Neuron (in vitro differentiated cells): Measurements from ENCODE around the gene CRLF1.

Experiments
- H2AFZ ChIP-seq: one replicate; pipeline ENCODE4 v1.6.1; 2013; ENCODE audit warnings: low read depth, mild to moderate bottlenecking, inconsistent platforms, low read length, moderate library complexity
- H3K27me3 ChIP-seq: one replicate; pipeline ENCODE4 v1.6.1; 2013; ENCODE audit warnings: low read length; ENCODE audit not compliant: insufficient read depth
- H3K36me3 ChIP-seq: one replicate; pipeline ENCODE4 v1.6.1; 2013; ENCODE audit warnings: low read length; ENCODE audit not compliant: insufficient read depth
- H3K4me1 ChIP-seq: one replicate; pipeline ENCODE4 v1.6.1; 2013; ENCODE audit warnings: low read length; ENCODE audit not compliant: insufficient read depth
- H3K4me3 ChIP-seq: 2 replicates; pipeline ENCODE4 v1.5.1; 2013; ENCODE audit warnings: mild to moderate bottlenecking, low read length, moderate library complexity
- H3K9me3 ChIP-seq: one replicate; pipeline ENCODE4 v1.6.1; 2013; ENCODE audit warnings: low read length

Gene CRLF1

DNA sequence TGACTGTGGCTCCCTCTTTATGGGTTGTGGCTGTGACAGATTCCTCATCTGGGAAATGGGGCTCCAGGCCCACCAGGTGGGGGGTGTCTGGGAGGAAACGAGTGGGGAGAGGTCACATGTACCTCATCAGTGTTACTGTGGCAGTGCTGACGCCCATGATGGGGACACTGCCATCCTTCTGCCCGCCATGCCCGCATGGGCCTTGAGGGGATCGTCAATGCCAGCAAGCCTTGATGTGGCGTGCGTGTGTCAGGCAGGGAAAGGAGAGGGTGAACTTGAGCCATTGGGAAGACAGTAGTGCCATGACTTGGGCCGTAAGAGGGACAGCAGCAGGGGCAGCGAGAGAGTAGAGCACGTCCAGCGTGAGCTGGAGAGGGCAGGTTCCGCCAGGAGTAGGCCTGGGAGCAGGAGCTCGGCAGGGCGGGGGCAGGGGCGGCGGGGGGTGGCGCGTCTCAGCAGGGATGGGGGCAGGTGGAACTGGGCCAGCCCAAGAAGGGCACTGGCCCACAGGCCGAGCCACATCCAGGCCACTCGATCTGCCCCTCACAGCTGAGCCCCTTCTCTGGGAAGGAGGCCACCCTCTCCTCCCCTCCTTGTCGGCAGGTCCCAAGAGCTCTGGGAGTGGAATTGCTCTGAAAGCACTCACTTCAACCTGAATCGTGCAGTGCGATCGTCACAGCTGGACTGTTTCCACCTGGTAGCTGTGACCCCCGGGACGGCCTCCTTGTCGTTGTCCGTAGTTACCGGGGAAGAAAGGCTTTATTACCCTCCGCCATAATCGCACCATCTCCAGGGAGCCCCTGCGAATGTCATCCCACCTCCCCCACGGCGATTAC, 40.2 kb upstream of the CRLF1 start:
- H3K4me3 ChIP-seq = no peak overlapping the region
- H2AFZ ChIP-seq = no peak overlapping the region
- no peaks in the 10 kb centered on the region for H3K9me3 ChIP-seq
- no peaks in the 10 kb centered on the region for H3K36me3 ChIP-seq
- H3K27me3 ChIP-seq = no peaks in the 10 kb centered on the region
- H3K4me1 ChIP-seq = peaks cover 52% of the 10 kb centered on the region

DNA sequence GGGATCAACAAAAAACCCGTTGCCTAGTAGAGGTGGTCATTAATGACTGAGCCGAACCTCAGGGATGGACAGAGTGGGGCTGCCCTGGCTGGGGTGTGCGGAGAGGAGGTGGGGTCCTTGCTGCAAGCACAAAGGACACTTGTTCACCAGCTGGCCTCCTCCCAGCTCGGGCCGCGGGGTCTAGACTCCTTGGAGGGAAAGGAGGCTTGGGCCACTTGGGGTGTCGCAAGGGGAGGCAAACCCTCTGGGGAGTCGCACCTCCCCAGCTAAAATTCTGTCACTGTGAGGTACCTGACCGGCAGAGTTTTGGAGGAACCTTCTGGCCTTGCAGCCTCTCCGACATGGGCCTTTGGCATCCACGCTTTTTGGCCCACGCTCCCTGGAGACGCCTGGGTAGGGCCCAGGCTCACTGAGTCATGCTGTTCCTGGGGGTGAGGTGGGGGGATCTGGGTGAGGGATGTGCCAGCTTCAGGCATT, 38.5 kb upstream of the CRLF1 start:
- H3K4me3 ChIP-seq = no peak overlapping the region
- no peaks in the 10 kb centered on the region for H3K27me3 ChIP-seq
- no peaks in the 10 kb centered on the region for H3K36me3 ChIP-seq
- H2AFZ ChIP-seq = no peak overlapping the region
- H3K9me3 ChIP-seq = no peaks in the 10 kb centered on the region
- H3K4me1 ChIP-seq = peaks cover 35% of the 10 kb centered on the region

DNA sequence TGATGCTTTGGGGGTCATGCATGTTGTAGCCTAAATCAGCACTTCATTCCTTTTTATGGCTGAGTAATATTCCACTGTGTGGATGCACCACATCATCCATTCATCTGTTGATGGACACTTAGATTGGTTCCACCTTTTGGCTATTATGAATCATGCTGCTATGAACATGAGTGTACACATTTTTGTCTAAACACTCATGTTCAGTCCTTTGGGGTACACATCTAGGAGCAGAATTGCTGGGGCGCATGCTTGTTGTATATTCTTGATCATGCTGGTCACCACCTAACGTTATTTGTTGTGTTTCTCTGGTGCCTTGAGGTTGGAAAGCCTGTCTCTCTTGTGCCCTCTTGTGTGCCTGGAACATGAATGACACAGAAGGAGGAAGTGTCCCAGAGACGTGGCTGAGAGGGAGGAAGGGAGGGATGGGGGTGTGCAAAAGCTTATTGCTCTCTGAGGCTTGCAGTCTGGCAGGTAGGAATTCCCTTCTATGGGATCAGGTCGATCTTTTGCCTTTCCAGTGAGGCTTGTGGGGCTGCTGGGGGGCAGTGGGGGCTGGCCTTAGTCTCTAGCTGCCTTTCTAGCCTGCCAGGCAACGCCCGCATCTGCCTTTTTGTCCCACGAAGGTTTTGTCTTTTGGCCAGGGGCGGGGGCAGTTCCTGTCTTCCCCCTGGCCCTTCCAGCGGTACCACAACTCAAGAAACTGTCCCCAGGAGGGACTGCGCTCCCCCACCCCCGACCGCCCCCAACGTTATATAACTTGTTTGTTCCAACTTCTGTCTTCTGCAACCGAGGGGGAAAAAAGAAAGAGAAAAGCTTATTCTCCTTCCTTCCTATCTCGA, 37.8 kb upstream of the CRLF1 start:
- no peak overlapping the region for H3K4me3 ChIP-seq
- no peaks in the 10 kb centered on the region for H3K9me3 ChIP-seq
- H3K27me3 ChIP-seq = no peaks in the 10 kb centered on the region
- peaks cover 30% of the 10 kb centered on the region for H3K4me1 ChIP-seq
- no peaks in the 10 kb centered on the region for H3K36me3 ChIP-seq
- H2AFZ ChIP-seq = no peak overlapping the region

DNA sequence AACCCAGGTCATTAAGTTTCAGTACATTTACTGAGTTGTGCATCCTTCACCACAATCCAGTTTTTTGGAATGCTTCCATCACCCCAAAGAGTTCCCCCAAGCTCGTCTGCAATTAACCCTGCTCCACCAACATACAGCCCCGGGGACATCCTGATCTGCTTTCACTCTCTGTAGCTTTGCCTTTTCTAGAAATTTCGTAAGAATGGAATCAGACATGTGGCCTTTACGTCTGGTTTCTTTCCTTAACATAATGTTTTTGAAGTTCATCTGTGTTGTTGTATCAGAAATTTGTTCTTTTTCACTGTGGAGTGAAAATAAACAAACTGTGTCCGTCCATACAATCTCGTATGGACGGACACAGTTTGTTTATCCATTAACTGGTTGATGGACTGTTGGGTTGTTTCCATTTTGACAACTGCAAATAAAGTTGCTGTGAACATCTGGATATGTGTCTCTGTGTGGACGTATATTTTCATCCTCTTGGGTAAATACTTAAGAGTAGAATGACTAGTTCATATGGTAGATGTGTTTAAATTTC, 33.2 kb upstream of the CRLF1 start:
- Histone ChIP-seq H2AFZ (no peak overlapping the region), H3K27me3 (no peaks in the 10 kb centered on the region), H3K4me3 (no peak overlapping the region), H3K4me1 (peaks cover 16% of the 10 kb centered on the region), H3K9me3 (no peaks in the 10 kb centered on the region), H3K36me3 (no peaks in the 10 kb centered on the region)

DNA sequence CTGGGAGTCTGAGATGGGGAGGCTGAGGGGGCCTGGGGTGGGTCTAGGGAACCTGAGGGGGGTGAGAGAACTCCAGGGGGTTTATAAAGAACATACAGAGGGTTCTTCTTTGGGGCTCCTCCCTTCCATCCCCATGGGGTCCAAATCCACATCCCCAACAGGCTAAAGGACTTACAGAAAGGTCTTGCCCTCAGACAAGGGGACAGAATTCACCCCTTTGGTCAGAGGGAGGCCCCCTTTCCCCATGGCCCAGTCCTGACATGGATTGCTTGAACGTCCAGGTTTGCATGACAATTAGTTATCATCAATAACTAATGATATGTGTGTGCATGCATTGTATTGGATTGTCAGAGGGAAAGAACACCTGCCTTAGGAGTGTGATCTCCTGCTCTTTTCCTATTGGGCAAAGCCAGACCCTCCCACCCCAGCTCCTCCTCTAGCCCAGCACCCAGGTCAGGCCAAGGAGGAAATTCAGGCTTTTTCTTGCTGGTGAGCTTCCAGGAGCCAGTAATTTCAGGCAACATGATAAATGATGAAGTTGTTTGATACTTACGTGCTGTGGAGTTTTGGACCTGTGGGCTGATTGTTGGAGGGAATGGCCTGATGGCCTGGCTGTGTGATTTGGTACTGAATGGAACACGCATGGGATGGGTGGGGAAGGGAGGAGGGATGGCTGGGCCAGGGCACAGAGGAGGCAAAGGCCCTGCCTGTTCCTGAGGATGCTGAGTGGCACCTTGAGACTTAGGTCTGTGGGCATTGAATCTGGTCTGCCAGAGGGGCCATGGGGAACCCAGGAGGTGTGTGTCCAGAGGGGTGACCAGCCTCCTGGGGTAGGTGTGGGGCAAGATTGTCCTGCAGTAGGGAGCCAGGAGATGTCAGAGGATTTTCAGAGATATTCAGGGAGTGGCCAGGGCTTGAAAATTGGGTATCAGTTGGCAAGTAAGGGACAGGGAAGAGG, 31.4 kb upstream of the CRLF1 start:
- peak overlapping the region; percentile 89 for H3K4me3 ChIP-seq
- no peaks in the 10 kb centered on the region for H3K36me3 ChIP-seq
- H3K9me3 ChIP-seq = no peaks in the 10 kb centered on the region
- no peak overlapping the region for H2AFZ ChIP-seq
- peaks cover 16% of the 10 kb centered on the region for H3K4me1 ChIP-seq
- H3K27me3 ChIP-seq = no peaks in the 10 kb centered on the region

DNA sequence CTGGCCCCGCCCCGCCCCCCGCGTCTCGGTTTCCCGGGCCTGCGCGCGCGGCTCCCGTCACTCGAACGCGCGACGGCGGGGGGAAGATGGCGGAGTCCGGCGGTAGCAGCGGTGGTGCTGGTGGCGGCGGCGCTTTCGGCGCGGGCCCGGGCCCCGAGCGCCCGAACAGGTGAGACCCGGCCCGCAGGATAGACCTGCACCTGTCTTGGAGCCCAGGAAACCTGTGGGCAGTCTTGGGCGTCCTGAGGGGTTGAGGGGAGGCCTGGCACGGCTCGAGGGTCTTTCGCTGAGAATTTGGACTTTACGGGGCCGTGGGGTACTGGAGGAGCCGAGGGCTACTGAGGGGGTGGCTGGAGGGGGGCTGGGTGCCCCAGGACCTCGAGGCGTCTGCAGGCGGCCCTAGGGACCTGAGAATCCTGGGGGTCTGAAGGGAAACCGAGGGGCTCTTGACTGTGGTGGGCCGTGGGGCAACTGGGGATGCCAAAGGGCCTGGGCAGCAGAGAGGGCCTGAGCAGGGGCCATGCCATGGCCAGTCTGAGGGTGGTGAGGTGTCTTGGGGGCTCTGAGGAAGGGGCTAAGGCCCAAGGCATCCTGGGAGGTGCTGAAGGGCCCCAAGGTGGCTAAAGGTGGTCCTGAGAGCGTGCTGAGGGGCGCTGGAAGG, 30.5 kb upstream of the CRLF1 start, which contains the start of gene KLHL26:
TSS of gene KLHL26 (plus strand) at position 60 of the 661 bp plus-strand sequence. CDS start at position 87, 27 bp downstream.
- Histone ChIP-seq H3K4me3 (peak within 1 kb of the TSS; percentile 89), H3K9me3 (no peaks in the 10 kb centered on the region), H3K27me3 (no peaks in the 10 kb centered on the region), H3K36me3 (no peaks in the 10 kb centered on the region), H2AFZ (peak within 1 kb of the TSS; percentile 77), H3K4me1 (peaks cover 16% of the 10 kb centered on the region)

DNA sequence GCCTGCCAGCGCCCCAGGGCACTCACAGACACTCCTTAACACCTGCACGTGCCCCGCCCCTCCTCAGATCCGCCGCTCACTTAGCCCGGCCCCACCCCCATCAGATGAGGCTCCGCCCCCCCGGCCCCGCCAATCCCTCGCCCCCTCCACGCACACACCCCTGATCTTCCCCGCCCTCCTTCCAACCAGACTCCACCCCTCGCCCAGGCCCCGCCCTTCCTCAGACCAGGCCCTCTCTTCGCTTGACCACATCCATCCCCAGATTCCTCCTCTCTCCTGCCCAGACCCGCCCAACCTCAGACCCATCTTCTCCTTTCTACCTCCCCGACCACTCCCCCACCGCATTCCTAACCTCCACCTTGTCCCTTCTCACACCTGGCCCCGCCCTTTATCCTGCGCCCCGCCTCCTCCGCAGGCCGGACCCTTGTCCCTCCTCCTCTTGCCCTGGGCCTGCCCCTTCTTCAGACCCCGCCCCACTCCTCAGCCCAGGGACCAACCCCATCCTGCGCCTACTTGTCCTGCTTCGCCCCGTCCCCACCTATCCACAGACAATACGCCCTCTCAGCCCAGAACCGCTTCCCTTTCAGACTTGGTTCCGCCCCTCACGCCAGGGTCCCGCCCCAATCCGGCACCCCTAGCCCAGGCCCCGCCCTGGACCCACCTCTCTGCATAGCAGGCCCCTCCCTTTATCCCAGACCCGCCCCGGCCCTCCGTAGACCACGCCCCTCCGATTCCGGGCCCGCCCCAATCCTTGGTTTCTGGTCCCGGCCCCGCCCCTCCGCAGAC, 29.8 kb upstream of the CRLF1 start:
- Histone ChIP-seq H2AFZ (peak overlapping the region; percentile 77), H3K36me3 (no peaks in the 10 kb centered on the region), H3K4me3 (peak overlapping the region; percentile 89), H3K4me1 (peaks cover 16% of the 10 kb centered on the region), H3K9me3 (no peaks in the 10 kb centered on the region), H3K27me3 (no peaks in the 10 kb centered on the region)

DNA sequence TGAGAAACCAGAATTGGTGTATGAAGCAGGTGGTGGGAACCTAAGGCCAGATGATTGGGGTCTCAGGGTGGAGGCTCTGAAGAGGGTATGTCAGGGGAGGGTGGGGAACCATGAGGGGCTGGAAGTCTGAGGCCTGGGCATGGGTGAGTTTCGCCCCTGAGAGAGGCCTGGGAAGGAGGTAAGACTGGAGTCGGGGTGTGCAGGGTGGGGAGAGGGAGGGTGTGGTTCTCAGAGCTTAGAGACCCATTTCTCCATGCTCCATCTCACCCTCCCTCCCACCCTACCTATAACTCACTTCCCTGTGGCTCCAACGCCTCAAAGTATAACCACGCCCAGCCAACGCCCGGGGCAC, 29.2 kb upstream of the CRLF1 start:
- Histone ChIP-seq H3K27me3 (no peaks in the 10 kb centered on the region), H3K4me3 (peak overlapping the region; percentile 89), H3K36me3 (no peaks in the 10 kb centered on the region), H2AFZ (no peak overlapping the region), H3K4me1 (peaks cover 16% of the 10 kb centered on the region), H3K9me3 (no peaks in the 10 kb centered on the region)

DNA sequence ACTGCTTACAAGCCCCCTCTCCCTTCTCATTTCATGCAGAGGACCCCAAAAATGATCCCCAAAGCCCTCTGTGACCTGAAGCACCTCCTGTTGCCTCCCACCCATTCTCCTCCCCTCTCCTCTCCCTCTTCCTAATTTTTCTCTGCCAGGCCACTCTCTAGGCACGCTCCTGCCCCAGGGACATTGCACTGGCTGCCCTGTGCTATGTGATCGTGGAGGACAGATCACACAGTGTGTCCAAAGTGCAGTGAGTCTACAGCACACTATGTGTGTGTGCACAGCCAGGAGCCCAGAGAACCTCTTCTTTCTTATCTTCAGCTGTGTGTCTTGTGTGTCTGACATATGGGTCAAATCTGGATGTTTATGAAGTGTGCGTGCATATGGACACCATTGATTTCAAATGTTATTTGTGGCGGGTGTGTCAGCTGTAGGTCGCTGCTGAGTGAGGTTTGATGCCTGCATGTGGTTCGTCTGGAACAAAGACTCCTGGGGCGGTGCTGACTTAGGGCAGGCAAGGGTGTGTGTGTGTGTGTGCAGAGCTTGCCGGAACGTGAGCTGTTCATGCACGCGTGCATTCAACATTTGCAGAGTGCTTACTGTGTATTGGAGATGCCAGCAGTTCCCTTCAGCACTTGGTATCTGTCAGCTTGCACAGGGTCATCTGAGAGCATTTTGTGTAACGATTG, 28.2 kb upstream of the CRLF1 start:
- Histone ChIP-seq H2AFZ (no peak overlapping the region), H3K27me3 (no peaks in the 10 kb centered on the region), H3K4me1 (peaks cover 16% of the 10 kb centered on the region), H3K9me3 (no peaks in the 10 kb centered on the region), H3K4me3 (no peak overlapping the region), H3K36me3 (no peaks in the 10 kb centered on the region)

DNA sequence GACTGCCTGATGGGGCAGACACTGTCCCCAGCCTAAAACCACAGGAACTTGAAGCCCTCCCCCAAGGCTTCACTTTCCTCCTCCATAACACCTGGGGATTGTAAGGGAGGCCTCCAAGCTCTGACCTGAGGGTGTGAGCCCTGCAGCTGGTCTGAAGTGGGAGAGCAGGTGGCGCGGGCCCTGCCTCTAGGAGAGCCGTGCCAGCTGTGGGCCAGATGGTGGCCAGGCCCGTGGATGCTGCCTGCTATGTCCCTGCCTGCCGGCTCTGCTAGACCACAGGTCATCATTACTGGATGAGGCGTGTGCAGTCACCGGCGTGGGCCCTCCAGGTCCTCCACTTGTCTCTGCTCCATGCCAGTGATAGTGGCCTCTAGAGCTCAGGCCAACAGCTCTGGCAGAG, 26.7 kb upstream of the CRLF1 start:
- Histone ChIP-seq H3K4me3 (no peak overlapping the region), H3K4me1 (peaks cover 25% of the 10 kb centered on the region), H3K36me3 (no peaks in the 10 kb centered on the region), H3K27me3 (no peaks in the 10 kb centered on the region), H3K9me3 (no peaks in the 10 kb centered on the region), H2AFZ (no peak overlapping the region)
